IPS-20b (cell line): ENCODE results near the gene DDIT3.
"Not testable (repeated sequence)": the region's sequence is repeated elsewhere in the genome, so short reads cannot be mapped to it uniquely, and the experiment has no call there.

ENCODE experiments used
- H3K27ac ChIP-seq: one replicate; pipeline ENCODE4 v1.5.1; 2013; ENCODE audit warnings: low read length
- H3K27me3 ChIP-seq: 2 replicates; pipeline ENCODE4 v1.6.1; 2013; ENCODE audit warnings: mild to moderate bottlenecking, low read length, inconsistent platforms; ENCODE audit not compliant: insufficient read depth
- H3K36me3 ChIP-seq: 2 replicates; pipeline ENCODE4 v1.6.1; 2013; ENCODE audit warnings: low read depth, mild to moderate bottlenecking, inconsistent platforms, low read length, moderate library complexity; ENCODE audit not compliant: insufficient read depth
- H3K4me1 ChIP-seq: 2 replicates; pipeline ENCODE4 v1.6.1; 2013; ENCODE audit warnings: mild to moderate bottlenecking, control low read depth, inconsistent platforms, low read length, moderate library complexity; ENCODE audit not compliant: insufficient read depth
- H3K4me3 ChIP-seq: 2 replicates; pipeline ENCODE4 v1.5.1; 2013; ENCODE audit warnings: mild to moderate bottlenecking, low read length, inconsistent platforms
- H3K9ac ChIP-seq: 2 replicates; pipeline ENCODE4 v1.6.1; 2013; ENCODE audit warnings: low read depth, mild to moderate bottlenecking, inconsistent platforms, low read length, moderate library complexity
- H3K9me3 ChIP-seq: 2 replicates; pipeline ENCODE4 v1.6.1; 2013; ENCODE audit warnings: mild to moderate bottlenecking, low read depth, low read length, inconsistent platforms; ENCODE audit not compliant: insufficient read depth

Gene DDIT3

GRCh38 chr12:57500213-57500612, 20.1 kb downstream of the DDIT3 start:
- H3K36me3 ChIP-seq = peaks cover 91% of the 10 kb centered on the region
- no peaks in the 10 kb centered on the region for H3K9me3 ChIP-seq
- H3K4me3 ChIP-seq = no peak overlapping the region
- H3K27ac ChIP-seq = no peak overlapping the region
- H3K4me1 ChIP-seq = no peaks in the 10 kb centered on the region
- no peaks in the 10 kb centered on the region for H3K27me3 ChIP-seq
- H3K9ac ChIP-seq = no peak overlapping the region

DNA sequence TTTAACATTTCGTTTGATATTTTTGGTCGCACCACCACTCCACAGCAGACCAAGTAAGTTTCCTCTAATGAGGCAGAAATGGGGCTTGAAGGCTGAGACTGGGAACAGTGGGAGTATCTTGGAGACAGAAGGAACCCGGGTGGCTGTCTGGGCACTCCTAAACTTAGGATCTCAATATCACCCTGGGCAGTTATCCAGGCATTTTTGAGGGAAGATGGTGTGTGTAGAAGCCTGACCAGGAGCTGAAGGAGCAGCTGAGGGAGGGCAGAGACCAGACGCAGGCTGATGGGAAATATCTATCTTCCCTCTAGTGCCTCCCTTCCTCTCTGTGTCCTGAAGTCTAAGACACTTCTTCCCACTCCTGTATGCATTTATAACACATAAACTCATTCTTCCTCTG, 21.7 kb downstream of the DDIT3 start:
- H3K27me3 ChIP-seq = no peaks in the 10 kb centered on the region
- peaks cover 79% of the 10 kb centered on the region for H3K36me3 ChIP-seq
- H3K4me1 ChIP-seq = no peaks in the 10 kb centered on the region
- no peak overlapping the region for H3K27ac ChIP-seq
- H3K9ac ChIP-seq = no peak overlapping the region
- H3K9me3 ChIP-seq = no peaks in the 10 kb centered on the region
- H3K4me3 ChIP-seq = no peak overlapping the region

- Histone ChIP-seq H3K36me3 (peaks cover 74% of the 10 kb centered on the region), H3K4me3 (no peak overlapping the region), H3K4me1 (no peaks in the 10 kb centered on the region), H3K9ac (no peak overlapping the region), H3K27ac (no peak overlapping the region), H3K27me3 (no peaks in the 10 kb centered on the region), H3K9me3 (no peaks in the 10 kb centered on the region)
Measured at GRCh38 chr12:57498132-57498502, 22.2 kb downstream of the DDIT3 start.

DNA sequence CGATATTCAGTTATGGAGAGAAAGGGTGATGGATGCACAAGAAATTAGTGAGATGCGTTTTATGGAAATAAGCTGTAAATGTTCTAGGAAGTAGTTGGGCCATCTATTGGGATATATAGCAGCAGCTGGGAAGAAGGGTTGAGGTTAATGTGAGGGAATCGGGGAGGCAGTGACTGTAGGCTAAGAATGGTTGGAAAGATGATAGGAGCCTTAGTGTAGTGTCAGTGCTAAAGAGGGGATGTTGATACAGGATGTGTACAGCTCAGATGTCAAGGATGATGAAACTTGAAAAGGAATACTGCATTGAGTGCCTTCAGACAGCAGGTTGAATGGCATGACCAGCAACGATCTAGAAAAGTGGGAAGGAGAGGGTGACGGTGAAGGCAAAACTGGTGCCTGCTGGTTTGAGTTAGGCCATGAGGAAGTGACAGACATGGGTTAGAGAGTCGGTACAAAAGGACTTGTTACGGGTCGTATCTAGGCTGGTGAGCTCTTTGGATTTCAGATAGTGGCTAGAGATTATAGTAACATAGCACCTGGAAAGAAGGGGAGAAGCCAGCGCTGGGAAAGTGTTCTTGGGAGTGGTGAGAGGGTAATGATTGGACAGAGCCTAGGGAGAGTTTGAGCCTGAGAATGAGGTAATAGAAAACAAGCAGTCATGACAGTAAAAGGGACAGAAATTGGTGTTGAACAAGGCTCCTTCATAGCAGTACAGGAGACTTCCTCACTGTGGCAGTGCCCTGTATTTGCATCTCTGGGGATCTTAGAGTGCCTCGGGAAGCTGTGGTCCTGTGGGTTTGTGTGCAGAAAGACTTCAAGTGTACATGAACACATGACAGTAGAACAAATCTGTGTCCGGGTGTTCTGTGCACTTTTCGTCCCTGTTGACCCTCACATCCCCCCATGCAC, 22.8 kb downstream of the DDIT3 start:
- peaks cover 3% of the 10 kb centered on the region; the same call in 1 of the 2 replicates for H3K9me3 ChIP-seq
- no peak overlapping the region for H3K27ac ChIP-seq
- no peak overlapping the region for H3K9ac ChIP-seq
- H3K27me3 ChIP-seq = no peaks in the 10 kb centered on the region
- no peak overlapping the region for H3K4me3 ChIP-seq
- no peaks in the 10 kb centered on the region for H3K4me1 ChIP-seq
- peaks cover 74% of the 10 kb centered on the region for H3K36me3 ChIP-seq

- no peak overlapping the region for H3K9ac ChIP-seq
- H3K9me3 ChIP-seq = peaks cover 3% of the 10 kb centered on the region; the same call in 1 of the 2 replicates
- H3K27me3 ChIP-seq = no peaks in the 10 kb centered on the region
- H3K4me3 ChIP-seq = no peak overlapping the region
- peaks cover 73% of the 10 kb centered on the region for H3K36me3 ChIP-seq
- no peak overlapping the region for H3K27ac ChIP-seq
- no peaks in the 10 kb centered on the region for H3K4me1 ChIP-seq
Measured at GRCh38 chr12:57496822-57497221, 23.5 kb downstream of the DDIT3 start.

DNA sequence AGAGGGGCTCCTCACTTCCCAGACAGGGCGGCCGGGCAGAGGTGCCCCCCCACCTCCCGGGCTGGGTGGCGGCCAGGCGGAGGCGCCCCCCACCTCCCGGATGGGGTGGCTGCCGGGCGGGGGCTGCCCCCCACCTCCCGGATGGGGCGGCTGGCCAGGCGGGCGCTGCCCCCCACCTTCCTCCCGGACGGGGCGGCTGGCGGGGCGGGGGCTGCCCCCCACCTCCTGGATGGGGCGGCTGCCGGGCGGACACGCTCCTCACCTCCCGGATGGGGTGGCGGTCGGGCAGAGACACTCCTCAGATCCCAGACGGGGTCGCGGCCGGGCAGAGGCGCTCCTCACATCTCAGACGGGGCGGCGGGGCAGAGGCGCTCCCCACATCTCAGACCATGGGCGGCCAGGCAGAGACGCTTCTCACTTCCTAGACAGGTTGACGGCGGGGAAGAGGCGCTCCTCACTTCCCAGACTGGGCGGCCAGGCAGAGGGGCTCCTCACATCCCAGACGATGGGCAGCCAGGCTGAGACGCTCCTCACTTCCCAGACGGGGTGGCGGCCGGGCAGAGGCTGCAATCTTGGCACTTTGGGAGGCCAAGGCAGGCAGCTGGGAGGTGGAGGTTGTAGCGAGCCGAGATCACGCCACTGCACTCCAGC, 25.1 kb downstream of the DDIT3 start:
- not testable (repeated sequence) for H3K4me1 ChIP-seq, H3K9ac ChIP-seq, H3K4me3 ChIP-seq, H3K27ac ChIP-seq, H3K27me3 ChIP-seq, H3K9me3 ChIP-seq
- H3K36me3 ChIP-seq = peaks cover 73% of the 10 kb centered on the region

DNA sequence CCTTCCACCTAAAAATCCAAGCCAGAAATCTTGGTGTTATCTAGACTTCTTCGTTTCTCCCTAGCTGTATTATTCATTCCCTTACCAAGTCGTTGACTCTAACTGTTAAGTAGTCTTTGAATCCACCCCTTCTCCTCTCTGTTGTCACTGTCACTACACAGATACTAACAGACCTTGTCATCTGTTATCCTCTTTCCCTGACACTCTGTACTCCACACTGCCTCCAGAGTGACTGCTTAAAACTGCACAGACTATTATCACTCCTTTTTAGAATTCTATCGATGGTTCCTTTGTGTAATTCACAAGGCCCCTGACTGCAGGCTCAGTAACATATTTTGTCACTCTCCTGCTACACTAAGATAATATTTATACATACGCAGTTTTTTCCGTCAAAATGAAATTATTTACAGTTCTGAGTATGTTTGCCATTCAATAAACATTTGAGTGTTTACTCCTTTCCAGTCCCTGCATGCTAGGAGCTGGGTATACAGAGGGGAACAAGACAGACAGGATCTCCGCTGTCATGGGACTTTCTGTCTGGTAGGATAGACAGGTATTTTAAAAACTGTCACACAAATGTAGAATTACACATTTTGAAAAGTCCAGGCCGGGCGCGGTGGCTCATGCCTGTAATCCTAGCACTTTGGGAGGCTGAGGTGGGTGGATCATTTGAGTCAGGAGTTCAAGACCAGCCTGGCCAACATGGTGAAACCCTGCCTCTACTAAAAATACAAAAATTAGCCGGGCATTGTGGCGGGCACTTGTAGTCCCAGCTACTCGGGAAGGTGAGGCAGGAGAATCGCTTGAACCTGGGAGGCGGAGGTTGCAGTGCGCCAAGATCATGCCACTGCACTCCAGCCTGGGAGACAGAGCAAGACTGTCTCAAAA, 28.7 kb downstream of the DDIT3 start:
- Histone ChIP-seq H3K27ac (no peak overlapping the region), H3K9me3 (peaks cover 3% of the 10 kb centered on the region; the same call in 1 of the 2 replicates), H3K36me3 (peaks cover 56% of the 10 kb centered on the region), H3K4me3 (no peak overlapping the region), H3K9ac (no peak overlapping the region), H3K4me1 (0 out of 2 replicates have a peak, but pooled peaks cover 3% of the 10 kb centered on the region), H3K27me3 (no peaks in the 10 kb centered on the region)

- Histone ChIP-seq H3K27ac (no peak overlapping the region), H3K36me3 (peaks cover 46% of the 10 kb centered on the region), H3K4me3 (no peak overlapping the region), H3K27me3 (no peaks in the 10 kb centered on the region), H3K9me3 (peaks cover 3% of the 10 kb centered on the region; the same call in 1 of the 2 replicates), H3K4me1 (0 out of 2 replicates have a peak, but pooled peaks cover 3% of the 10 kb centered on the region), H3K9ac (no peak overlapping the region)
Measured at GRCh38 chr12:57490126-57490525, 30.2 kb downstream of the DDIT3 start.

GRCh38 chr12:57489157-57489641, 31.1 kb downstream of the DDIT3 start:
- H3K9ac ChIP-seq = peak overlapping the region; percentile 97
- 0 out of 2 replicates have a peak, but pooled peaks cover 3% of the 10 kb centered on the region for H3K4me1 ChIP-seq
- H3K4me3 ChIP-seq = peak overlapping the region; percentile 95
- peaks cover 45% of the 10 kb centered on the region for H3K36me3 ChIP-seq
- peak overlapping the region; percentile 74 for H3K27ac ChIP-seq
- H3K27me3 ChIP-seq = no peaks in the 10 kb centered on the region
- peaks cover 3% of the 10 kb centered on the region; the same call in 1 of the 2 replicates for H3K9me3 ChIP-seq

GRCh38 chr12:57488402-57489156, 31.7 kb downstream of the DDIT3 start:
- Histone ChIP-seq H3K9me3 (peaks cover 3% of the 10 kb centered on the region; the same call in 1 of the 2 replicates), H3K9ac (peak overlapping the region; percentile 97), H3K4me1 (peaks cover 4% of the 10 kb centered on the region; the same call in 1 of the 2 replicates), H3K36me3 (peaks cover 42% of the 10 kb centered on the region), H3K27me3 (no peaks in the 10 kb centered on the region), H3K27ac (peak overlapping the region; percentile 74), H3K4me3 (peak overlapping the region; percentile 95)
